ENCODE results near the gene PCNX2.
"Not testable (repeated sequence)": the region's sequence is repeated elsewhere in the genome, so short reads cannot be mapped to it uniquely, and the experiment has no call there.

PCNX2 gene

DNA sequence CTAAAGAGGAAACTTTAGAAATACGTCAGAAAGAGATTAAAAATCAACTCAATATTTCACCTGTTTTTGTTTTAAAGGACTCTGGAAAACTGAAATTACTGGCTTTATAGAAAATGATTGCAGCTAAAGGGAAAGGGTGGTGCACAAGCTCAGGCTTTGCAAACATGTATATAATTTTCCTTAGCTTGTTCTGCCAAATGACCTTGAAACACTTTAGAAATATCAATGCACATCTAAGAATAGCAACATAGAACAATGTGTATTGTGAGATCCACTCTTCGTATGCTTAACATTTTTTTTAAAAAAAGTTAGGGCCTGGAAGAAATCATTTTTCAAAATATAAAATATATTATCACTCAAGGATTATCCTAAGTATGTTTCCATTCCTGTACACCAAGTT lies 201.3 kb downstream of the PCNX2 start:
- no peak for DNase-seq

GRCh38 chr1:233090746-233091494 lies 204.6 kb downstream of the PCNX2 start:
- no peak for DNase-seq

- no peak for DNase-seq
Observed at GRCh38 chr1:233089251-233089650, 206.3 kb downstream of the PCNX2 start.

DNA sequence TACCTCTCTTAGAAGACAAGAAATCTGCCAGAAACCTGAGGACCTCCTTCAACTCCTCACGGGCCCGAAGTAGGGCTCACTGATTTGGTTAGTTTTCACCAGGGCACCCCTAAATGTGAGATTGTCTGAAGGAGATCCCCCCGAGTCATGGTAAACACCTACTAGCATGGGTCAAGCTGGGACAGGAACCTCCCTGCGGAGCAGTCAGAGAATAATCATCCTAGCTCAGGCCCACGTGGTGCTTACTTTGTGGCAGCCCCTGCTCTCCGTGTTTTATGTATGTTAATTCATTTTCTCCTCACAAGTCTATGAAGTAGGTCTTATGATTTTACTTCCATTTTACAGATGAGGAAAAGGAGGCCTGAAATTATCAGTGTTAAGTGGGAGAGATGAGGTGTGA lies 206.9 kb downstream of the PCNX2 start:
- DNase-seq = no peak

DNA sequence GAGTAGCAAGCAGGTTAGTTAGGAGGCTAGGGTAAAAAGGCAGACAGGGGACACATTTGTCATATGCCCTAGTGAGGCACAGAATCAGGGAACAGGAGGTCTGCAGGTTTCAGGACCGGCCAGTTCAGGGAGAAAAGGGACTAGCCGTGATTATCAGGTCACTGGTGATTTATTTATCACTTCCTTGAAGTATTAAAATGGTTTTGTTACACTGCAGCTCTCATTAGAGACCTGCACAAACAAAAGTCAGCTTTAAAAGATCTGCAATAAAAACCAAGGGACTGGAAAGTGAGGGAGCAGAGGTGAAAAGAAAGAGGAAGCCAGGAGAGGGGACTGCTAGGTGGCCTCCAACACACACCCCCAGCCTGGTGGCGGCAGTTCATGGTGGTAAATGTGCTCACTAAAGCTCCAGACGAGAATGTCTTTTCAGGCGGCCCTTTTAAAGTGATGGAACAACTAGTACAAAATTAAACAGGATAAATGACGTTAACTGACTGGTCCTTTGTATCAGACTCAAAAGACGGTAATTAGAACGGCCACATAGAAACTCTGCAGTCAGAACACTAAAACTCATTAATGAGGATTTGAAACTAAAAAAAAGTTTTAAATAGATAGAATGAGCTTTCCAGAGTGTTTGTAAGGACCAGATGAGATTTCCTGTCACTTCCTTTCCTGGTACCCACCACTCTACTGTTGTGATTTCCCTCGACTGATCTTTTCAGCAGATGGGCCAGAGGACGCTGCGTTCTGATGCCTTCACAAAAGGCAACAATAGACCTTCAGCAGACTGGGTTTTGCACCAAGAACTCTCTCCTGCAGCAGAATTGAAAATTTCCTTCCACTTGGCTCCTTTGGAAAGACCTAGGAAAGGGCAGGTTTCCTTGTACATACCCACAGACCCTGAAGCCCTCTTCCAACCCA lies 208.3 kb downstream of the PCNX2 start:
- DNase-seq = no peak

GRCh38 chr1:233085566-233085965 lies 210.0 kb downstream of the PCNX2 start:
- DNase-seq = no peak

- DNase-seq = no peak
Observed at GRCh38 chr1:233082778-233083550, 212.6 kb downstream of the PCNX2 start.

GRCh38 chr1:233081735-233082134 lies 213.8 kb downstream of the PCNX2 start:
- DNase-seq = no peak

DNA sequence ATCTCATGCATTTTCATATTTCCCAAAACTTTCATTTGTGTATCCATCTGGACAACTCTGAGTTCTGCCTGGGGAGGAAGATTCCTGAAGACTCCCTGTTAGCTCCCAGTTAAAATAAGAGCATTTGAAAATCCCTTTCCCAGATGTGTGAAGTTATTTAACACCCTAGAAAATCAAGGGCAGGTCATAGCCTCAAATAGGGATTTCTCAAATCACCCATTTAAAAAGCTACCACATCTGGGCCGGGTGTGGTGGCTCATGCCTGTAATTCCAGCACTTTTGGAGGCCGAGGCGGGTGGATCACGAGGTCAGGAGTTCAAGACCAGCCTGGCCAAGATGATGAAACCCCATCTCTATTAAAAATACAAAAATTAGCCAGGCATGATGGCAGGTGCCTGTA lies 214.7 kb downstream of the PCNX2 start:
- not testable (repeated sequence) for DNase-seq

DNA sequence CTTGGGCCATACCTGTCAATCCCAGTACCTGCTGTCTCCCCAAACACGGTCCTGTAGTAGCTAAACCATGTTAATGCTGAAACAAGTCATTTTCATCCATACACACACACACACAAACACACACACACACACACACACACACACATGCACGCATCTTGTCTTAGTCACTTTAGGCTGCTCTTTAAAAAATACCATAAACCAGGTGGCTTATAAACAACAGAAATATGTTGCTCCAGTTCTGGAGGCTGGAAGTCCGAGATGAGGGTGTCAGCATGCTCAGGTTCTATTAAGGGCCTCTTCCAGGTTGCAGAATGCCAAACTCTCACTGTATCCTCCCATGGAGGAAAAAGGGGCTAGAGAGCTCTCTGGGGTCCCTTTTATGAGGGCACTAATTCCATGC lies 215.2 kb downstream of the PCNX2 start:
- DNase-seq = no peak

DNA sequence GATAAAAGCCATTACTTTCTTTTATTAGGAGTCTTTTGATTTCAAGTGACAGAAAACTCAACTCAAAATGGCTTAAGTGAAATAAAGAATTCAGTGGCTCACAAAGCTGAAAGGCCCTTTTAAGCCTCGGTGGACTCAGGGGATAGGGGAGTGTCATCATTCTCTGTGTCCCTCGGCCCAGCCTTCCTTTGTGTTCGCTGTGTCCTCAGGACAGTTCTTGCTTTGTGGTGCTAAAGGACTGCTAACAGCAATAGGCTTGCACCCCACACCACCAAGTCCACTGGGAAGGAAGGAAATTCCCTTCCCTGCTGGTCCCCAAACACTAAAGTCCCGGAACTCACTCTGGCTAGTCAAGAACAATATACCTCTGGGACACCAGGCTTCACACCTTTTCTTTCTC lies 216.0 kb downstream of the PCNX2 start:
- no peak for DNase-seq

GRCh38 chr1:233078396-233078795 lies 217.1 kb downstream of the PCNX2 start:
- DNase-seq = no peak

- DNase-seq = no peak
Observed at GRCh38 chr1:233075915-233076295, 219.6 kb downstream of the PCNX2 start.

- DNase-seq = no peak
Observed at GRCh38 chr1:233066087-233066486, 229.4 kb downstream of the PCNX2 start.

- no peak for DNase-seq
Observed at GRCh38 chr1:233065685-233066084, 229.8 kb downstream of the PCNX2 start.

- no peak for DNase-seq
Observed at GRCh38 chr1:233064988-233065387, 230.5 kb downstream of the PCNX2 start.

DNA sequence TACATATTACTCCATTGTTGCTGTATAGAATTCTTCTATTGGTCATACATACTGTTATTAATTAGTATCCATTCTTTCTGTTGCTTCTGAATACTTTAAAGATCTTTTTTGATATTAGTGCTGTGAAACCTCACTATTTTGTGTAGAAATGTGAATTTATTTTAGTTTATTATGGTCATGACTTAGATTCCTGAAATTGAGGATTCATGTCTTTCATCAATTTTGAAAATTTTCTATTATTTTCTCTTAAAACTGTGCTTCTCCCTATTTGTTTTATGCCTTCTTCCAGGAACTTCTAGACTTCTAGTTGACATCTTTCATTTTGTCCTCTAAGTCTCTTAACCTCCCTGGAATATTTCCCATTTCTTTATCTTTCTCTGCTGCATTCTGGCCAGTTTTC lies 232.1 kb downstream of the PCNX2 start:
- no peak for DNase-seq

DNA sequence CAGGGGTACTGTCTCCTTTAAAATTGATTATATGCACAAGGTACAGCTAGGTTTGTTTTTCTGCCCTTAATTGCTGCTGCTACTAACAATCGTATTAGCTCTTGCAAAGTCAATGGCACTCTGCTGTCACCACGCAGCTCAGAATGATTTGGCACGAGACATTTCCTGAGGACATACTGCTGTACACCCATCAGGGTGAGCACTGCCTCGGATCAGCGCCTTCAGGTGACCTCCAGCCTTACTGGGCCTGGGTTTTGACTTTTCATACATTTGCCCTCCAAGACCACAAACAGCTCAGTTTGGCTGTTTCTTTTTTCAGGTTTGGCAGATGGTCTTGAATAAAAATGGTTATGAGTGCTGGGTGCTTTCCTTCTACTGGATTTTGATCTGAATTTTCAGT lies 234.3 kb downstream of the PCNX2 start:
- DNase-seq = no peak

DNA sequence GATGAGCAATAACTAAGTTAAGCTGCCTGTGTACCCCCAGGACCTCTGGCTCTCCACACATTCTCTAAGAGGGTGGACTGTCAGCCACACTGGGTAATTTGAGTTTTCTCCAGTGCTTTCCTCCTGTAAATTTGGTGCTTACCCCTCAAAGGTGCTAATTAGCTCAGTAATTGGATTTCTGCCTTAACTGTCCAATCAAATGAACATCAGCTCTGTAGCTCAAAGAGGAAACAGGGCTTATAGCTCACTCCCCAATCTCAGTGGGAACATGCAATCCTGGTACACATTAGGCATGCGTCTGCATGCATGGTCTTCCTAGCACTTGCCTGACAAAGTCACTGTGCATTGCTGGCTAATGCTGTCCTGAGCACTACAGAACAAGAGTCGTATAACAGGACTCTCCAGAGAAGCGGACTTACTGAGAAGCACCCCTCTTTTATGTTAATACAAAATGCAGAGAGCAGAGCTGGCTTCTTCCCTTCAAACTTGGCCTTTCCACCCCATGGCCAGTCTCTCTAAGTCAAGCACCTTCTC lies 235.0 kb downstream of the PCNX2 start:
- no peak for DNase-seq

- DNase-seq = no peak
Observed at GRCh38 chr1:233057836-233058235, 237.7 kb downstream of the PCNX2 start.

GRCh38 chr1:233055879-233056641 lies 239.5 kb downstream of the PCNX2 start:
- no peak for DNase-seq

DNA sequence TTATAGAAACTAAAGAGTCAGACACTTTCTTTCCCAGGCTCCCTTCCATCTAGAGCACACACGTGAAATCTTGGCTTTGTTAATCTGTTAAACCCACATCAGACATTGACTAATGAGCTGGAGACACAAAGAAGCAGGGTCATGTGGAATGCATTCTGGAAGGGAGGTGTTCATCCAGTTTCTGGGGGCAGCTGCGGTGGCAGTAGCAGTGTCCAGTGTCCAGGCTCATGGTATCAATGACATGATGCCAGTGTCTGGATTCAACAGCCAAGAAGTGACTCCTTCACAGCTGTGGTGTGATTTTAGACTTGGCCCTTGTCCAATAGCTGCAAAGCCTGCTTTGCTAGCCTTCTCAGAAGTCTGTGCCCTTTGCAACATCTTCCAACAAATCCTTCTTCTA lies 249.9 kb downstream of the PCNX2 start:
- no peak for DNase-seq

Data from DMS53 (cell line).